Mucosa of descending colon (tissue), 3 donors: ENCODE results near the gene CASP4. TPM values are rescaled to one million over a fixed set of nuclear protein-coding genes. Genes with fewer than 3 reads are reported as not detected.
A peak's percentile ranks its signal among the peaks of the same experiment; 100 is the strongest.

Source experiments
- ATAC-seq: fragments of 200-7000 bp; cut with Tn5 transposase; one replicate; pipeline ENCODE4 v1.9.1; 2020; ENCODE audit warnings: mild to moderate bottlenecking, moderate library complexity
- DNase-seq, 3 donors: peaks; one replicate each; pipeline ENCODE4 v3.0.0-alpha.2; 2020
- H3K36me3 ChIP-seq: fragments of 200-600 bp; one replicate; pipeline ENCODE4 v1.8.0; 2021; ENCODE audit warnings: low read depth, mild to moderate bottlenecking
- H3K4me1 ChIP-seq: fragments of 200-600 bp; one replicate; pipeline ENCODE4 v1.8.0; 2021; ENCODE audit warnings: low read depth, mild to moderate bottlenecking
- H3K4me3 ChIP-seq: fragments of 200-600 bp; one replicate; pipeline ENCODE4 v1.8.0; 2021; ENCODE audit warnings: mild to moderate bottlenecking
- H3K9me3 ChIP-seq: fragments of 200-600 bp; one replicate; pipeline ENCODE4 v1.8.0; 2021; ENCODE audit warnings: mild to moderate bottlenecking
- CTCF ChIP-seq: fragments of 200-600 bp; IDR thresholded peaks from one replicate; pipeline ENCODE4 v1.8.0; 2022; ENCODE audit warnings: antibody characterized with exemption, mild to moderate bottlenecking
- intact Hi-C, 2 donors: fragments of 100-400 bp; cut with DNase I in 1 of 2; cut with micrococcal nuclease in 1 of 2; formaldehyde crosslinking; loops; one replicate each; pipeline versions ENCODE4 v1.11.0 to v1.11.1; 2022; cut with DNase I, micrococcal nuclease
- total RNA-seq, 3 donors: library from RNA; stranded (reverse); fragmentation: NEBNext Ultra II Directional in 2 of 3; extraction: Animal tissue kit (Norgen Biotek cat#: 25700) in 2 of 3; gene quantifications; one replicate each; pipeline versions ENCODE4 v1.2.1 to v1.2.4, GENCODE V29; 2021 to 2023
- donor health status: DM: no; HTN: no; CAD: no; lungs with moderate emphysema.
- donor health status: DM: no; HTN: no; CAD: no.
- donor health status: DM: no; HTN: yes; CAD: no.

CASP4 gene
- total RNA-seq, 3 donors from 2014 or later = 23.4 to 27.5 (median 23.9) TPM

GRCh38 chr11:104916442-104916841 is 51.9 kb downstream of the CASP4 start:
- DNase-seq (no peak), ATAC-seq (peak; percentile 25)
- peaks cover 8% of the 10 kb centered on the region for H3K4me1 ChIP-seq
- H3K36me3 ChIP-seq = no peaks in the 10 kb centered on the region
- intact Hi-C loops = no loop called here
- no peak overlapping the region for H3K4me3 ChIP-seq
- no peaks in the 10 kb centered on the region for H3K9me3 ChIP-seq
- TF ChIP-seq CTCF = no peak

GRCh38 chr11:104912102-104912501 is 56.3 kb downstream of the CASP4 start:
- DNase-seq = no peak
- ATAC-seq = no peak
- H3K4me3 ChIP-seq = no peak overlapping the region
- H3K9me3 ChIP-seq = no peaks in the 10 kb centered on the region
- H3K36me3 ChIP-seq = no peaks in the 10 kb centered on the region
- peaks cover under 1% of the 10 kb centered on the region for H3K4me1 ChIP-seq
- TF ChIP-seq CTCF = no peak
- intact Hi-C loops = no loop called here

GRCh38 chr11:104908186-104908531 is 60.2 kb downstream of the CASP4 start:
- intact Hi-C loops = no loop called here

GRCh38 chr11:104907521-104908185 is 60.7 kb downstream of the CASP4 start:
- Histone ChIP-seq H3K36me3 (no peaks in the 10 kb centered on the region), H3K4me1 (no peaks in the 10 kb centered on the region), H3K4me3 (no peak overlapping the region), H3K9me3 (no peaks in the 10 kb centered on the region)
- no peak for ATAC-seq
- DNase-seq = no peak
- no peak for TF ChIP-seq CTCF
- intact Hi-C loops = no loop called here

More at GRCh38 chr11:104908186-104908531, 60.2 kb downstream of the CASP4 start:
- H3K4me3 ChIP-seq = no peak overlapping the region
- no peaks in the 10 kb centered on the region for H3K4me1 ChIP-seq
- DNase-seq (no peak), ATAC-seq (no peak)
- no peaks in the 10 kb centered on the region for H3K36me3 ChIP-seq
- no peak for TF ChIP-seq CTCF
- no peaks in the 10 kb centered on the region for H3K9me3 ChIP-seq

GRCh38 chr11:104905271-104905670 is 63.1 kb downstream of the CASP4 start:
- no peaks in the 10 kb centered on the region for H3K9me3 ChIP-seq
- DNase-seq (no peak), ATAC-seq (no peak)
- TF ChIP-seq CTCF = no peak
- H3K36me3 ChIP-seq = no peaks in the 10 kb centered on the region
- no peak overlapping the region for H3K4me3 ChIP-seq
- intact Hi-C loops = no loop called here
- H3K4me1 ChIP-seq = no peaks in the 10 kb centered on the region

DNA sequence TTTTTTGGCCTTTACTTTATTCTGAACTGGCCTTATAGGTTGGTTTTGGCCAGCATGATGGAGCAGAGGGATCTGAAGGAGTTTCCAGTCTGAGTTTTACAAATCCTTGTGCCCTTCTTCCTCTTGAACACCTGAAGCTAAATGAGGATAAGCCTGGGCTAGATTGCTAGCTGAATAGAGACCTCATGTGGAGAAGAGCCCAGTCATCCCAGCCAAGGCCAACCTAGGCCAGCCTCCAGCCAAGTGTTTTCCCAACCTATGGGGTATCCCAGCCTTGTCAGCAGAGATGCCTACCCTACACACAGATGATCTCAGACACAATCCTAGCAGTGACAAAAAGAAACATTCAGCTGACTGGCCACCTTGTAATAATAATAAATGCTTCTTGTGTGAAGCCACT is 69.1 kb downstream of the CASP4 start:
- no peak for TF ChIP-seq CTCF
- Histone ChIP-seq H3K4me1 (no peaks in the 10 kb centered on the region), H3K9me3 (no peaks in the 10 kb centered on the region), H3K36me3 (no peaks in the 10 kb centered on the region), H3K4me3 (no peak overlapping the region)
- DNase-seq (no peak), ATAC-seq (no peak)
- intact Hi-C loops = no loop called here
